K562 (cell line): Measurements from ENCODE around the gene TRIM40. TPM values are rescaled to one million over a fixed set of nuclear protein-coding genes. Genes with fewer than 3 reads are reported as not detected.

Experiments
- ARHGAP35 ChIP-seq: fragments of 450-650 bp; IDR thresholded peaks from 2 replicates; pipeline ENCODE4 v1.6.1; 2018; ENCODE audit not compliant: partially characterized antibody
- CSDE1 ChIP-seq, 2 experiments: fragments of 450-650 bp; IDR thresholded peaks; 2 replicates each; pipeline ENCODE4 v1.6.1; 2016; ENCODE audit warnings: mild to moderate bottlenecking in 1 of 2
- FOXK2 ChIP-seq, 2 experiments: fragments of 450-650 bp; IDR thresholded peaks in 1 of 2; conservative IDR thresholded peaks in 1 of 2; 2 replicates each; pipeline ENCODE4 v1.6.1; 2016; ENCODE audit warnings: low read depth in 2 of 2, mild to moderate bottlenecking in 1 of 2
- HOMEZ ChIP-seq: fragments of 250-450 bp; sonication (Bioruptor Pico); IDR thresholded peaks from 2 replicates; pipeline ENCODE4 v1.4.0; 2020; ENCODE audit warnings: mild to moderate bottlenecking, moderate library complexity
- ILF3 ChIP-seq: fragments of 450-650 bp; IDR thresholded peaks from 2 replicates; pipeline ENCODE4 v1.6.1; 2018; ENCODE audit warnings: antibody characterized with exemption, mild to moderate bottlenecking, moderate library complexity, borderline replicate concordance
- MBD2 ChIP-seq: sonication (generic); IDR thresholded peaks from 2 replicates; pipeline ENCODE4 v1.6.1; 2016; ENCODE audit warnings: low read depth, borderline replicate concordance
- ZNF518B ChIP-seq: fragments of 250-450 bp; sonication (Bioruptor Pico); IDR thresholded peaks from 2 replicates; pipeline ENCODE4 v1.5.0; 2021; ENCODE audit warnings: mild to moderate bottlenecking, moderate library complexity
- polyA plus RNA-seq, 8 experiments: library from polyadenylated mRNA; depleted of rRNA in 4 of 8; stranded (reverse) in 5 of 8; unstranded in 3 of 8; fragments of >200 nt; fragmentation: Nextera tagmentation in 2 of 8; fragmentation: Illumina TruSeq in 1 of 8; extraction: Ambion mirVana in 2 of 8; extraction: Trizol in 1 of 8; gene quantifications; 2 replicates each; pipeline versions ENCODE4 v1.2.1 to v1.2.3, GENCODE V29; 2011 to 2014; ENCODE audit warnings: inconsistent platforms in 1 of 8, missing spikeins in 1 of 8
- total RNA-seq, 7 experiments: library from RNA; depleted of rRNA in 6 of 7; stranded (reverse); fragments of >200 nt in 6 of 7; fragmentation: Illumina TruSeq in 2 of 7; extraction: Trizol in 2 of 7; gene quantifications; 2 replicates each; pipeline versions ENCODE4 v1.2.1 to v1.2.3, GENCODE V29; 2011 to 2021; ENCODE audit warnings: low replicate concordance in 1 of 7
- TF ChIP-seq, protein P1 (sequence below): fragments of 450-650 bp; formaldehyde crosslinking; IDR thresholded peaks from 2 replicates; pipeline ENCODE4 v1.4.0; 2020; ENCODE audit warnings: mild to moderate bottlenecking
- TF ChIP-seq, protein P2 (sequence below): sonication (generic); formaldehyde crosslinking; IDR thresholded peaks from 2 replicates; pipeline ENCODE4 v1.8.1; 2023; ENCODE audit warnings: mild to moderate bottlenecking, missing genetic modification reagents
- TF ChIP-seq, protein P3 (sequence below): sonication (generic); formaldehyde crosslinking; IDR thresholded peaks from 2 replicates; pipeline ENCODE4 v1.8.0; 2022; ENCODE audit warnings: mild to moderate bottlenecking, missing genetic modification reagents, borderline replicate concordance

Gene TRIM40
- total and polyA plus RNA-seq, 9 of the 15 experiments (the other 6 are each of a cell fraction or from before 2014, with no cell fraction given) = 0.04 to 0.08 TPM; not detected in 7

DNA sequence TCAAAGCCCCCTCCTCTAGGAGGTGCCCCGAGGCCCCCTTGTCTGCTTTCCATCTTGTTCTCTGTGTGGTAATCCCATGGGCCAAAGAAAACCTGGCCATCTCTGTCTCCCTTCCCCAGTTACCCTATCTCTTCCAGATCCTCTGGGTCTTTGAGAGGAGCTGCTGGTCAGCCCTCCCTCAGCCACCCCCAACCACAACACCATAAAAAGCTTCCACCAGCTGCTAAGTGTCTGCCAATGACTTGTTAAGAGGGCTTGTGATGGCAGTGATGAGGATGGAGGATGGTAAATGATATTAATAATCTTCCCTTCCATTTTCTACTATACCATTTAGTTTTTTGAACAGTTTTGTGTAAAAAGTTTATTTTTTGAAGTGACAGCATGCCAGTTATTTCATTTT lies 60.0 kb downstream of the TRIM40 start (continued):
- TF ChIP-seq ZNF518B (no peak), CSDE1 (IDR thresholded peaks at IDR 0.05) (no peak), HOMEZ (CRISPR knock-in tag) (no peak), MBD2 (no peak), FOXK2 (conservative IDR thresholded peaks at IDR 0.05 in 1 of 2, IDR thresholded peaks at IDR 0.05 in 1 of 2; ENCODE audit: low read depth in 2 of 2) (no peak), ARHGAP35 (no peak), ILF3 (no peak)
- TF ChIP-seq, protein P1, sequence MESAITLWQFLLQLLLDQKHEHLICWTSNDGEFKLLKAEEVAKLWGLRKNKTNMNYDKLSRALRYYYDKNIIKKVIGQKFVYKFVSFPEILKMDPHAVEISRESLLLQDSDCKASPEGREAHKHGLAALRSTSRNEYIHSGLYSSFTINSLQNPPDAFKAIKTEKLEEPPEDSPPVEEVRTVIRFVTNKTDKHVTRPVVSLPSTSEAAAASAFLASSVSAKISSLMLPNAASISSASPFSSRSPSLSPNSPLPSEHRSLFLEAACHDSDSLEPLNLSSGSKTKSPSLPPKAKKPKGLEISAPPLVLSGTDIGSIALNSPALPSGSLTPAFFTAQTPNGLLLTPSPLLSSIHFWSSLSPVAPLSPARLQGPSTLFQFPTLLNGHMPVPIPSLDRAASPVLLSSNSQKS = no peak
- TF ChIP-seq, protein P2, sequence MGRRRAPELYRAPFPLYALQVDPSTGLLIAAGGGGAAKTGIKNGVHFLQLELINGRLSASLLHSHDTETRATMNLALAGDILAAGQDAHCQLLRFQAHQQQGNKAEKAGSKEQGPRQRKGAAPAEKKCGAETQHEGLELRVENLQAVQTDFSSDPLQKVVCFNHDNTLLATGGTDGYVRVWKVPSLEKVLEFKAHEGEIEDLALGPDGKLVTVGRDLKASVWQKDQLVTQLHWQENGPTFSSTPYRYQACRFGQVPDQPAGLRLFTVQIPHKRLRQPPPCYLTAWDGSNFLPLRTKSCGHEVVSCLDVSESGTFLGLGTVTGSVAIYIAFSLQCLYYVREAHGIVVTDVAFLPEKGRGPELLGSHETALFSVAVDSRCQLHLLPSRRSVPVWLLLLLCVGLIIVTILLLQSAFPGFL (CRISPR knock-in tag) = no peak
- TF ChIP-seq, protein P3, sequence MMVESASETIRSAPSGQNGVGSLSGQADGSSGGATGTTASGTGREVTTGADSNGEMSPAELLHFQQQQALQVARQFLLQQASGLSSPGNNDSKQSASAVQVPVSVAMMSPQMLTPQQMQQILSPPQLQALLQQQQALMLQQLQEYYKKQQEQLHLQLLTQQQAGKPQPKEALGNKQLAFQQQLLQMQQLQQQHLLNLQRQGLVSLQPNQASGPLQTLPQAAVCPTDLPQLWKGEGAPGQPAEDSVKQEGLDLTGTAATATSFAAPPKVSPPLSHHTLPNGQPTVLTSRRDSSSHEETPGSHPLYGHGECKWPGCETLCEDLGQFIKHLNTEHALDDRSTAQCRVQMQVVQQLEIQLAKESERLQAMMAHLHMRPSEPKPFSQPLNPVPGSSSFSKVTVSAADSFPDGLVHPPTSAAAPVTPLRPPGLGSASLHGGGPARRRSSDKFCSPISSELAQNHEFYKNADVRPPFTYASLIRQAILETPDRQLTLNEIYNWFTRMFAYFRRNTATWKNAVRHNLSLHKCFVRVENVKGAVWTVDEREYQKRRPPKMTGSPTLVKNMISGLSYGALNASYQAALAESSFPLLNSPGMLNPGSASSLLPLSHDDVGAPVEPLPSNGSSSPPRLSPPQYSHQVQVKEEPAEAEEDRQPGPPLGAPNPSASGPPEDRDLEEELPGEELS (CRISPR knock-in tag) = no peak
